HepG2 (cell line): ENCODE results near the gene BCL2L1. TPM values are rescaled to one million over a fixed set of nuclear protein-coding genes. Genes with fewer than 3 reads are reported as not detected.

ENCODE experiments used
- AGO1 ChIP-seq: fragments of 200-400 bp; formaldehyde crosslinking; IDR thresholded peaks from 2 replicates; pipeline ENCODE4 v1.6.1; 2017; ENCODE audit warnings: mild to moderate bottlenecking, low read depth, low read length, moderate library complexity; ENCODE audit not compliant: poor library complexity, severe bottlenecking
- CHD4 ChIP-seq: fragments of 200-600 bp; sonication (generic); IDR thresholded peaks from 2 replicates; pipeline ENCODE4 v1.7.0; 2017; ENCODE audit warnings: mild to moderate bottlenecking, low read length, borderline replicate concordance
- EEA1 ChIP-seq: sonication (generic); formaldehyde crosslinking; IDR thresholded peaks from 2 replicates; pipeline ENCODE4 v1.5.1; 2020; ENCODE audit warnings: mild to moderate bottlenecking, missing genetic modification reagents, borderline replicate concordance
- GABPA ChIP-seq, 2 experiments: IDR thresholded peaks; 2 replicates each; pipeline ENCODE4 v1.6.1; 2011 to 2016; ENCODE audit warnings: low read depth in 2 of 2, low read length in 1 of 2, missing biosample characterization in 1 of 2, missing genetic modification characterization in 1 of 2
- IRF9 ChIP-seq: sonication (generic); formaldehyde crosslinking; IDR thresholded peaks from 2 replicates; pipeline ENCODE4 v1.8.0; 2022; ENCODE audit warnings: missing genetic modification reagents, mild to moderate bottlenecking, borderline replicate concordance
- MAFG ChIP-seq: sonication (generic); formaldehyde crosslinking; IDR thresholded peaks from 2 replicates; pipeline ENCODE4 v1.5.1; 2020; ENCODE audit warnings: mild to moderate bottlenecking, missing genetic modification reagents
- MED13 ChIP-seq: sonication (generic); formaldehyde crosslinking; IDR thresholded peaks from 2 replicates; pipeline ENCODE4 v1.5.0; 2020; ENCODE audit warnings: missing genetic modification reagents
- SNAPC2 ChIP-seq: sonication (generic); formaldehyde crosslinking; IDR thresholded peaks from 2 replicates; pipeline ENCODE4 v1.8.1; 2022; ENCODE audit warnings: mild to moderate bottlenecking, missing genetic modification reagents
- ZBTB3 ChIP-seq: sonication (generic); formaldehyde crosslinking; IDR thresholded peaks from 2 replicates; pipeline ENCODE4 v1.4.0; 2020; ENCODE audit warnings: low read depth, mild to moderate bottlenecking, moderate library complexity, missing genetic modification reagents, borderline replicate concordance
- ZFP41 ChIP-seq: sonication (generic); formaldehyde crosslinking; IDR thresholded peaks from 2 replicates; pipeline ENCODE4 v1.4.0; 2020; ENCODE audit warnings: mild to moderate bottlenecking, missing genetic modification reagents, borderline replicate concordance
- ZNF205 ChIP-seq: IDR thresholded peaks from 2 replicates; pipeline ENCODE4 v1.6.1; 2018; ENCODE audit warnings: missing biosample characterization, missing genetic modification reagents
- ZNF772 ChIP-seq: sonication (generic); formaldehyde crosslinking; IDR thresholded peaks from 2 replicates; pipeline ENCODE4 v1.5.0; 2020; ENCODE audit warnings: mild to moderate bottlenecking, missing genetic modification reagents
- polyA plus RNA-seq, 8 experiments: library from polyadenylated mRNA; depleted of rRNA in 3 of 8; stranded (reverse) in 7 of 8; unstranded in 1 of 8; fragments of >200 nt; fragmentation: Illumina TruSeq in 4 of 8; extraction: Trizol in 4 of 8; gene quantifications; 2 replicates each; pipeline versions ENCODE4 v1.2.1 to v1.2.3, GENCODE V29; 2011 to 2016; ENCODE audit warnings: low read depth in 4 of 8, missing spikeins in 1 of 8, mixed read lengths in 1 of 8; ENCODE audit not compliant: insufficient read depth in 1 of 8
- total RNA-seq, 5 experiments: library from RNA; depleted of rRNA; stranded (reverse); fragments of >200 nt; fragmentation: Illumina TruSeq; extraction: Trizol; gene quantifications; 2 replicates each; pipeline ENCODE4 v1.2.3, GENCODE V29; 2016; ENCODE audit warnings: low read depth in 1 of 5
- TF ChIP-seq, protein P1 (sequence below): sonication (generic); formaldehyde crosslinking; IDR thresholded peaks from 2 replicates; pipeline ENCODE4 v1.4.0; 2020; ENCODE audit warnings: missing genetic modification reagents, borderline replicate concordance
- TF ChIP-seq, protein P2 (sequence below): sonication (generic); formaldehyde crosslinking; IDR thresholded peaks from 2 replicates; pipeline ENCODE4 v1.5.0; 2020; ENCODE audit warnings: missing genetic modification reagents
- TF ChIP-seq, protein P3 (sequence below): sonication (generic); formaldehyde crosslinking; IDR thresholded peaks from 2 replicates; pipeline ENCODE4 v1.4.0; 2020; ENCODE audit warnings: missing genetic modification reagents
- TF ChIP-seq, protein P4 (sequence below): sonication (generic); formaldehyde crosslinking; IDR thresholded peaks from 2 replicates; pipeline ENCODE4 v1.5.0; 2020; ENCODE audit warnings: missing genetic modification reagents, mild to moderate bottlenecking, borderline replicate concordance
- TF ChIP-seq, protein P5 (sequence below): sonication (generic); formaldehyde crosslinking; IDR thresholded peaks from 2 replicates; pipeline ENCODE4 v1.8.1; 2023; ENCODE audit warnings: missing genetic modification reagents, mild to moderate bottlenecking, borderline replicate concordance

The BCL2L1 gene
- total and polyA plus RNA-seq, 2 of the 13 experiments (the other 11 are each of a cell fraction or from before 2014, with no cell fraction given): 164 to 258 TPM

- TF ChIP-seq IRF9 (CRISPR knock-in tag) (no peak), GABPA (IDR thresholded peaks at IDR 0.05; ENCODE audit: low read depth, low read length) (no peak), GABPA (CRISPR knock-in tag; IDR thresholded peaks at IDR 0.05; ENCODE audit: low read depth) (no peak), CHD4 (0 out of 2 replicates have a peak, but pooled peaks have one; percentile 15), ZFP41 (CRISPR knock-in tag) (no peak), ZBTB3 (CRISPR knock-in tag) (no peak), ZNF772 (CRISPR knock-in tag) (no peak), MAFG (no peak), EEA1 (peak; percentile 64; the same call in 1 of the 2 replicates), ZNF205 (CRISPR knock-in tag) (no peak), MED13 (CRISPR knock-in tag) (peak; percentile 37; the same call in 1 of the 2 replicates), AGO1 (peak; percentile 80), SNAPC2 (no peak)
- TF ChIP-seq, protein P1, sequence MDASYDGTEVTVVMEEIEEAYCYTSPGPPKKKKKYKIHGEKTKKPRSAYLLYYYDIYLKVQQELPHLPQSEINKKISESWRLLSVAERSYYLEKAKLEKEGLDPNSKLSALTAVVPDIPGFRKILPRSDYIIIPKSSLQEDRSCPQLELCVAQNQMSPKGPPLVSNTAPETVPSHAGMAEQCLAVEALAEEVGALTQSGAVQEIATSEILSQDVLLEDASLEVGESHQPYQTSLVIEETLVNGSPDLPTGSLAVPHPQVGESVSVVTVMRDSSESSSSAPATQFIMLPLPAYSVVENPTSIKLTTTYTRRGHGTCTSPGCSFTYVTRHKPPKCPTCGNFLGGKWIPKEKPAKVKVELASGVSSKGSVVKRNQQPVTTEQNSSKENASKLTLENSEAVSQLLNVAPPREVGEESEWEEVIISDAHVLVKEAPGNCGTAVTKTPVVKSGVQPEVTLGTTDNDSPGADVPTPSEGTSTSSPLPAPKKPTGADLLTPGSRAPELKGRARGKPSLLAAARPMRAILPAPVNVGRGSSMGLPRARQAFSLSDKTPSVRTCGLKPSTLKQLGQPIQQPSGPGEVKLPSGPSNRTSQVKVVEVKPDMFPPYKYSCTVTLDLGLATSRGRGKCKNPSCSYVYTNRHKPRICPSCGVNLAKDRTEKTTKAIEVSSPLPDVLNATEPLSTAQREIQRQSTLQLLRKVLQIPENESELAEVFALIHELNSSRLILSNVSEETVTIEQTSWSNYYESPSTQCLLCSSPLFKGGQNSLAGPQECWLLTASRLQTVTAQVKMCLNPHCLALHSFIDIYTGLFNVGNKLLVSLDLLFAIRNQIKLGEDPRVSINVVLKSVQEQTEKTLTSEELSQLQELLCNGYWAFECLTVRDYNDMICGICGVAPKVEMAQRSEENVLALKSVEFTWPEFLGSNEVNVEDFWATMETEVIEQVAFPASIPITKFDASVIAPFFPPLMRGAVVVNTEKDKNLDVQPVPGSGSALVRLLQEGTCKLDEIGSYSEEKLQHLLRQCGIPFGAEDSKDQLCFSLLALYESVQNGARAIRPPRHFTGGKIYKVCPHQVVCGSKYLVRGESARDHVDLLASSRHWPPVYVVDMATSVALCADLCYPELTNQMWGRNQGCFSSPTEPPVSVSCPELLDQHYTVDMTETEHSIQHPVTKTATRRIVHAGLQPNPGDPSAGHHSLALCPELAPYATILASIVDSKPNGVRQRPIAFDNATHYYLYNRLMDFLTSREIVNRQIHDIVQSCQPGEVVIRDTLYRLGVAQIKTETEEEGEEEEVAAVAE (CRISPR knock-in tag): no peak
- TF ChIP-seq, protein P2, sequence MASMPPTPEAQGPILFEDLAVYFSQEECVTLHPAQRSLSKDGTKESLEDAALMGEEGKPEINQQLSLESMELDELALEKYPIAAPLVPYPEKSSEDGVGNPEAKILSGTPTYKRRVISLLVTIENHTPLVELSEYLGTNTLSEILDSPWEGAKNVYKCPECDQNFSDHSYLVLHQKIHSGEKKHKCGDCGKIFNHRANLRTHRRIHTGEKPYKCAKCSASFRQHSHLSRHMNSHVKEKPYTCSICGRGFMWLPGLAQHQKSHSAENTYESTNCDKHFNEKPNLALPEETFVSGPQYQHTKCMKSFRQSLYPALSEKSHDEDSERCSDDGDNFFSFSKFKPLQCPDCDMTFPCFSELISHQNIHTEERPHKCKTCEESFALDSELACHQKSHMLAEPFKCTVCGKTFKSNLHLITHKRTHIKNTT (CRISPR knock-in tag): no peak
- TF ChIP-seq, protein P3, sequence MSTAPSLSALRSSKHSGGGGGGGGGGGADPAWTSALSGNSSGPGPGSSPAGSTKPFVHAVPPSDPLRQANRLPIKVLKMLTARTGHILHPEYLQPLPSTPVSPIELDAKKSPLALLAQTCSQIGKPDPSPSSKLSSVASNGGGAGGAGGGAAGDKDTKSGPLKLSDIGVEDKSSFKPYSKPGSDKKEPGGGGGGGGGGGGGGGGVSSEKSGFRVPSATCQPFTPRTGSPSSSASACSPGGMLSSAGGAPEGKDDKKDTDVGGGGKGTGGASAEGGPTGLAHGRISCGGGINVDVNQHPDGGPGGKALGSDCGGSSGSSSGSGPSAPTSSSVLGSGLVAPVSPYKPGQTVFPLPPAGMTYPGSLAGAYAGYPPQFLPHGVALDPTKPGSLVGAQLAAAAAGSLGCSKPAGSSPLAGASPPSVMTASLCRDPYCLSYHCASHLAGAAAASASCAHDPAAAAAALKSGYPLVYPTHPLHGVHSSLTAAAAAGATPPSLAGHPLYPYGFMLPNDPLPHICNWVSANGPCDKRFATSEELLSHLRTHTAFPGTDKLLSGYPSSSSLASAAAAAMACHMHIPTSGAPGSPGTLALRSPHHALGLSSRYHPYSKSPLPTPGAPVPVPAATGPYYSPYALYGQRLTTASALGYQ (CRISPR knock-in tag): no peak
- TF ChIP-seq, protein P4, sequence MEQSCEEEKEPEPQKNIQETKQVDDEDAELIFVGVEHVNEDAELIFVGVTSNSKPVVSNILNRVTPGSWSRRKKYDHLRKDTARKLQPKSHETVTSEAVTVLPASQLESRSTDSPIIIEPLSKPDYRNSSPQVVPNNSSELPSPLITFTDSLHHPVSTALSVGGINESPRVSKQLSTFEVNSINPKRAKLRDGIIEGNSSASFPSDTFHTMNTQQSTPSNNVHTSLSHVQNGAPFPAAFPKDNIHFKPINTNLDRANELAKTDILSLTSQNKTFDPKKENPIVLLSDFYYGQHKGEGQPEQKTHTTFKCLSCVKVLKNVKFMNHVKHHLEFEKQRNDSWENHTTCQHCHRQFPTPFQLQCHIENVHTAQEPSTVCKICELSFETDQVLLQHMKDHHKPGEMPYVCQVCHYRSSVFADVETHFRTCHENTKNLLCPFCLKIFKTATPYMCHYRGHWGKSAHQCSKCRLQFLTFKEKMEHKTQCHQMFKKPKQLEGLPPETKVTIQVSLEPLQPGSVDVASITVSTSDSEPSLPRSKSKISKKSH (CRISPR knock-in tag): peak; percentile 53
- TF ChIP-seq, protein P5, sequence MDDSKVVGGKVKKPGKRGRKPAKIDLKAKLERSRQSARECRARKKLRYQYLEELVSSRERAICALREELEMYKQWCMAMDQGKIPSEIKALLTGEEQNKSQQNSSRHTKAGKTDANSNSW (CRISPR knock-in tag): 0 out of 2 replicates have a peak, but pooled peaks have one; percentile 49
Measured at GRCh38 chr20:31664696-31665354, 57.8 kb downstream of the BCL2L1 start (continued).
